HG02588 (cell line): ENCODE measurements around the gene BTBD16.

ENCODE experiments used
- ATAC-seq: cut with Tn5 transposase; IDR thresholded peaks from one replicate; pipeline ENCODE4 v1.9.1; 2021; ENCODE audit warnings: mild to moderate bottlenecking, moderate library complexity; ENCODE audit not compliant: unreplicated experiment

BTBD16 gene

DNA sequence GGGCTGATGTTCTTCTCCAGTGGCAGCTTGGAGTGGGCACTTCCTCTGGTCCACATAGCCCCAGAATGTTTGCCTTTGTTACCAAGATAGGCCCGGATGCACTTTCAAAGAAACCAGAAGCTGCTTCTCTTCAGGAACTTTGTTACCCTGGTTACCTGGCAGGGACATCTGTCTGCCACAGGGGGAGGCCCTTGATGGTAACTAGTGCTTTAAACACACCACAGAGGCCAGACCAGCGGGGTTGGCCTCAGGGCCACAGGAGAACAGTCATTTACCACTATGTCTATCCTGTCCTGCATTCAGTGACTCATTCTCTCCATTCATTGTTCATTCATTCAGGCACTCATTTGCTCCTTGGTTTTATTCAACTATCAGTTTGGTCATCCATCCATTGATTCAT lies 91.5 kb downstream of the BTBD16 start:
- no peak for ATAC-seq

DNA sequence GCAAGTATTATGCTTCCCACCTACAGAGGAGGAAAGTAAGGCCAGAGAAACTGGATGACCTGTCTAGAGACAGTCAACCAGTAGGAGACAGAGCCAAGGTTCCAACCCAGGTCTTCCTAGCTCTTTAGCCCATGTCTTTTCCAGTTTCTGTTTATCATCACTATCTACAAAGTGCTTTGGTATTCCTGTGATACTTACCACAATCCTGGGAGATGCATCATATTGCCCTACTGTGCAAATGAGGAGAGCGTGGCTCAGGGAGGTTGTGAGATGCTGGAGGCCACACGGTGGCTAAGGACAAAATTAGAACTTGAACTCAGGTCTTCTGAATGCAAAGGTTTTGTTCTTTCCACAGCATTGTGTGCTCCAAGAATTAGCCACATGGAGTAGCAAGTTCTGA lies 92.2 kb downstream of the BTBD16 start:
- ATAC-seq = no peak

DNA sequence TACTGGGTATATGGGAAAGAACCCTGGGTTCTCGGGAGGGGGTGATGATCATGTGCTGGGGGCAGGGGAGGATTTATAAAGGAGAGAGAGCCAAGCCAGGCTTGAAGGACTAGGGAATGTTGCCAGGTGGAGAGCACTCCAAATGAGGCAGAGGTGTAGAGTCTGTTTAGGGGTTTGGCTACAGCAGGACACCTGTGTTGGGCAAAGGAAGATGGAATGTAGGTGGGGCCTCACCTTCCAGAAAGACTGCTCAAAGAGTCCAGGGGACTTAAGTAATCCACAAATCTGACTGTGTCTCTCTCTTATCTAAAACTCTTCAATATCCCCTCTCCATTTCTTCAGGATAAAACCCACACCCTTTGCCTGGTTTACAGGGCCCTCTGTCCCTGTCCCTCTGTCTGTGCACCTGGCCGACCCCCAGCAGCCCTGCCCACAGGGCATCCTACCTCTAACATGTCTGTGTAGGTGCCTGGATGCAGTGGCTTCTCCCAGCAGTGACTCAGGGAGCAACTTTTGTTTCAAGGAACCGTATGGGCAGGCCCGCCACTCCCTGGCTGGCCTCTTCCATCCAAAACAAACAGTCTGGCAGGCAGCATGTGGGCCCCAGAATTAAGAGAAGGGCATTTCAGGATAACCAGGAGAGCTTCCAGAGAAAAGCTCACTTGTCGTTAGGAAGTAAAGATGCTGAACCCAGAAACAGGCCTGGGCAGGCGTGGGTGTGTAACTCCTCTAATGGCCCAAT lies 92.8 kb downstream of the BTBD16 start:
- ATAC-seq = no peak

DNA sequence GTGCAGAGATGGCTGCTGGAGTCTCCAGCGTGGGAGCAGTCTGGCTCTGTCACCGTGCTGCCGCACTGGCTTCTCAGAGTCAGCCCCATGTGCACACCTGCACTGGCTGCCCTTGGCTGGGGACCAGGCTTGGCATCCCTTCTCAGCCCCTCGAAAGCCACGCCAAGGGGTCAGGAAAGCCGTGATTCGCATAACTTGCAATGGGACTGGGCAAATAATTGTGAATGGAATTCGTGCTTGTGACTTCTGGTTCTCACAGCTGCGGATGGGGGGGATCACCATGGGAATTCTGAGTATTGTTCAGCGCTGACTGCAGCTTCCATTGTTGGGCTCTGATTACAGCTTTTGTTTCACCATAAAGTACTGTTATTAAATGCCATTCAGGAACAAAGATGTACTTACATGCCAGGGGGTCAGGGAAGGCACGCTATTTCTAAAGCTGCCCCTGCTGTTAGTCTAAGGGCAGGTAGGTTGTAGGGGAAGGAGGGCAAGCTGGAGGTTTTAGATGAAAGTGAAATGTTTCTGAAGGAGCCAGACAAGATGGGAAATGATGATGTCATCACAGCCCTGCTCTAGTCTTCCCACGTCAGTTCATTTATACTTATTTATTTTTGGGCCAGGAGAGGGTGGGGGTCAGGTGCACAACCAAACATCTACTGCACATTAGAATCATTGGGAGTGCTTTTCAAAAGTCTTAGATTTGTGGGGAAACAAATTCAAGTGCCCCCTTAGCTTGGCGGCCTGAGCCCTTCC lies 97.6 kb downstream of the BTBD16 start:
- no peak for ATAC-seq

DNA sequence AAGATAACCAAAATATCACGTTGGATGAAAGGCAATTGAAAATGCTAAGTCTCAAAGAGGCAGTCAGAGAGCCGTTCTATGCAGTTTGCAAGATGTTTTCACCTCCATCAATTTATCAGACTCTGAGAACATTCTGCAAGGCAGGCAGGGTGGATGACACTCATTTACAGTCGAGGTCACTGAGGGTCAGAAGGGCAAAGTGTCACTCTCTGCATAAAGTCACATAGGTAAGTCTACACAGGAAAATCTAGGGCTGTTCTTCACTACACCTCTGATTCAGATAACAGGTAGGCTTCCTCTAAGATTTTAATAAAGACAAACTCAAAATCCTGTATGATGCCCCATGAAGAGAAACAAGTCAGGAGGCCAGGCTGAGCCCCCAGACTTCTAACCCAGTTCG lies 102.0 kb downstream of the BTBD16 start:
- no peak for ATAC-seq

DNA sequence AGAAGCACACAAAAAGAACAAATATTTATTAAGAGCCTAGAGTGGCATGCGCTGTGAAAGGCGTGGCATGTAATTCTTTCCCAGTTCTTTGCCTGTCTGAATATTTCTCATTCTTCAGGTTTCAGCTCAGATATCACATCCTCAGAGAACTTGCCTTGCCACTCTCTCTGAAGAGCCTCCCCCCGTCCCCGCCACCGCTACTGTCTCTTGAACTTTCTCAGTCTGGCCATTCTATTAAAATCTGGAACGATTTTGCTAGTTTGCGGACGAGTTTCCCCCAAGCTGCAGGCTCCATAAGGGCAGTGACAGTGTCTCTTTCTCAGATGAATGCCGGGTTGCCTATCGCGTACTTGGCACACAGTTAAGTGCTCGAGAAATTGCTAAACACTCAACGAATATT lies 102.6 kb downstream of the BTBD16 start:
- no peak for ATAC-seq

DNA sequence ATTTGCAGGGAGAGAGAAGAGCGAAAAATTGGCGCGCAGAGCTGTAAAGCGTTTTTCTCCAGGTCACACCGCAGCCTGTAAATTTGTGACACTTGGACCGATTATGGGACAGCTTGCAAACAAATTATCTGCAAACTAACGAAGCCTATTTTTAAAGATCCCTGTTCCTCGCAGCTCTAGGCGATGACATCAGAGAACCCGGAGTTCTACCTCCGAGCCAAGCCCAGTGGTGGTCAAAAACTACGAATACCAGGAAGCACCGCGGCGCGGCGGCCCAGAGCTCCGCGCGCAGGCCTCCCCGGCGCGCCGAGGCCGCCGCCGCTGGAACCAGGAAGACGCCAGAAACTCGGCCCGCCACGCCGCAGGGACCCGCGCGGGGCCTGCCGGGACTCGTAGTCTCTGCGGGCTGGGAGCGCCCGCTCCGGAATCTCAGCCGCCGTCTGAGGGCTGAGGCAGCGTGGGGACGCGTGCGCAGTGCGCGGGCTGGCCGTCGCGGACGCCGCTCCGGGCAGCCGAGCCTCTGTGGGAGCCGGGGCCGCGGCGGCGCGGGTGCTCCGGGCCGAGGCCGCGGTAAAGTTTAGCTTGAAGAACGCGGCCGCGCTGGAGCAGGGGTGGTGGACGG lies 103.3 kb downstream of the BTBD16 start, which contains the start of gene PLEKHA1:
PLEKHA1 (plus strand) TSS at position 472 of the 622 bp plus-strand sequence. CDS start 18,493 bp downstream, outside the sequence.
- peak; percentile 83 for ATAC-seq

DNA sequence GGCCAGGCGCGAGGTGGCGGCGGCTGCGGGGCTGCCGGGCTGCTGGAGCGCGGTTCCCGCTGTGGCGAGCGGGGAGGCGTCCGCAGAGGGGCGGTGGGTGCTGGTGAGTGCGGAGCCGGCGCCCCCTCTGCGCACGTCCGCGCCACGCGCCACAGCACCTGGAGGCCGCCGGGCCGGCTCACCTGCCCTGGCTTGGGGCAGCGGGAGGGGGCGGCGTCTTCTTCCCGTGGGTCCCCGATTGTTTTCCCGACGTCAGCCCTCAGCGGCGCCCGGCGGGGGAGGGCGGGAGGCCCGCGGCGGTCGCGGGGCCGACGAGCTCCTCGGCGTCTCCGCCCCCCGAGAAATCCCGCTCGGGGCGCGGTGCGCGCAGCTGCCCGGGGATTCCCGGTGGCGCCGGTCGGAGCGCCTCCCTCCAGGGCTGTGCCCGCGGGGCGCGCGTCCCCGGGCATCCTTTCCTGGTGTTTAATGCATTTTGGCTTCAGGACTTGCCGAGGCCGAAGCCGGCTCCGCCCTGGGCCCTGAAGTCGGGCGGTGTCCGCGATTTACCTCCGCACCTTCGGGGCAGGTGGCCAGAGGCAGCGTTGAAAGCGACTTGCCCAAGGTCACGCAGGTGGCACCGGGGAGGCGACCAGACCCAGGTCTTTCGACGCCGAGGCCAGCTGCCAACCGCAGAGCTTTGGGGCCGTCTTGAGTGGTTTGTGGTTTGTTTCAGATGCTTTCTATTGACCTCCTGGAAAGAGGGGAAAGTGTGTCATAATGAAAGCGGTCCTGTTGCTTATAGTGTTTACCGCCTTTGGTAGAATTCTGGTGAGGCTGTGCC lies 104.0 kb downstream of the BTBD16 start:
- peak; percentile 52 for ATAC-seq

DNA sequence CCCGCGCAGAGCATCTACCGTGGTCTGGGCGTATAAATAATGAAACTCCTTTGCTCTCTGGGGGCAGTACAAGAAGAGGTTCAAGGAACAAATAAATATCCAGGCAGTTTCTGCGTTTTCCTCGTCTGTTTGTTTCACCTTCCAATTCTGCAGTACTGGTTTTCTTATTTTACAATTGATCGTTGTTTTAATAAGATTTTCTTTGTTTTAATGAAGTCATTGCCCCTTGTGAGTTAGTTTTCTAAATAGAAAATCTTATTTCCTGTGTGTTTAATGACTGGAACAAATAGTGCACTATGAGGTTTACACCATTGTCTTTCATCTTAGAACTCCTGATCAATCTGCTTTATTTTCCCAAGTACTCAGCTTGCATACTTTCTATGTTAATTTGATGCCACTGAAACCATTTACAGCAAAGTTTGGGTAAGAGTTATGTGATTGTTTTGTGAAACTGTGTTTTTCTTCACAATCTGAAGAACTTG lies 104.6 kb downstream of the BTBD16 start:
- no peak for ATAC-seq

DNA sequence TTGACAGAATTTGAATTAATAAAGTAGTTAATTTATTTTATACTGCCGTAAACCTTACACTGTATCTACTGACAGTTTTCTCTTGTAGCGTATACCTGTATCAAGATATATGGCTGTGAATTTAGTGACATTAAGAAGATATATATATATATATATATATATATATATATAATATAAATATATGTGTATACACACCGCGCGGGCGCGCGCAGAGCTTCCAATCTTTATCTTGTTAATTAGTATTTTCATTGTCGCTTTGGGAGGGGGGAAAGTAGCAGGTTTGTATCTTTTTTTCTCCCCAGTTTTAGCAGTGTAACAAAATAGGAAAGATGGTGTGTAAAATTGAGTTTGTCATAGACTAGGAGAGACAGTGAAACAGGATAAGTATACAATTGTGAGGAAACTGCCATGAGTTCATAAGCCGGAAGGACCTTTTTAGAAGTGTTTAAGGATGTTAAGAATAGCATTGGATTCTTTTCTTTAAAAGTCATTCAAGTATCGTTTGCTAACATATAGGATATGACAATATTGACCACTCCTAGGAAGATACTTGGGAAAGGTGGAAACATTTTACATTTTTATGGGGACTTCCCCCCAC lies 105.4 kb downstream of the BTBD16 start:
- no peak for ATAC-seq

DNA sequence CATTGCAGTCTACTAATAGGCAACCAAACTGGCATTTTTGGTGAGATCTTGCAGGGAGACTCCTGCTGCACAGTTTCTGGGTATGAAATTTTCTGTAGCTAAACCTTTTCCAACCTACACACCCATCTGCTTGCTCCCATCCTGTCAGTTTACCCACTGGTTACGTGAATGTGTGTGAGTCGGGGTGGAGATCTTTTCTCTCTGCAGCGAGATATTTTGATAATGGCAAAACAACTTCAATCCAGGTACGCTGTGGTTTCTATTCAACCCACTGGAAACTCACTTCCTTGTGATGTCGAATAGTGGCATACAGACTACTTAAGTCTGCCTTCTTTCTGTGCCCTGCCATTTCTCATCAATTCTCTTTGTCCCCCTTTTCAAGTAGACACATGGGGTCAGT lies 107.9 kb downstream of the BTBD16 start:
- ATAC-seq = no peak

DNA sequence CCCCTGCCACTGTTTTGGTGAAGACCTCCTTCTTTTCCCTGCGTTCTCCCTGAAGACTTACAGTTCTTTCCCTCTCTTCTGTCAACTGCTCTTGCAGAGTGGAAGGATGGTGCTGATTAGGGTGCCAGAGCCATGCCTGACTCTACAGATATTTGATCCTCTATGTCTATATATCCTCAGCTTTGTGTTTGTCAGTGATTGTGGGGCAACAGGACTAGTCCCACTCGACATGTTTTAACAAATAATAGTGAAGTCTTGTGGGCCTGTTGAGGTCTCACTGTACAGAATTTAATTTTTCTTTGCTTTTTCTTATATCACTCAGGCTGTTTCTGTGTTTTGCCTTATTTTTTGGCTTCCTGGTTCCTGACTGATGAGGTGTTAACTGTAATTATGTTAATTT lies 108.4 kb downstream of the BTBD16 start:
- no peak for ATAC-seq

DNA sequence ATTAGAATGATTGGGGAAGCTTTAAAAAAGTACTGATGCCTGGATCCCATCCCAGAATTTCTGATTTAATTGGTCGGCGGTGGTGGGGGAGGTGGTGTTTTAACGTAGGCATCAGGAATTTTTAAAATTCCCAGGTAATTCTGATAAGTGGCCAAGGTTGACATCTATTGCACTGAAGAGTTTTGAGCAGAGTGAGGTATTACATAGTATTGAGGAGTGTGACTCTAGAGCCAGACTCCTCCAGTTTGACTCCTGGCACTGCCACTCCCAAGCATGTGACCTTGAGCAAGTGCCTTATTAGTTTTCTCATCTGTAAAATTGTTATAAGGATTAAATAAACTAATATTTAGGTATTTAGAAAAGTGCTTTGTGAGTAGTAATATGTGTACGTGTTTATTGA lies 109.6 kb downstream of the BTBD16 start:
- no peak for ATAC-seq

DNA sequence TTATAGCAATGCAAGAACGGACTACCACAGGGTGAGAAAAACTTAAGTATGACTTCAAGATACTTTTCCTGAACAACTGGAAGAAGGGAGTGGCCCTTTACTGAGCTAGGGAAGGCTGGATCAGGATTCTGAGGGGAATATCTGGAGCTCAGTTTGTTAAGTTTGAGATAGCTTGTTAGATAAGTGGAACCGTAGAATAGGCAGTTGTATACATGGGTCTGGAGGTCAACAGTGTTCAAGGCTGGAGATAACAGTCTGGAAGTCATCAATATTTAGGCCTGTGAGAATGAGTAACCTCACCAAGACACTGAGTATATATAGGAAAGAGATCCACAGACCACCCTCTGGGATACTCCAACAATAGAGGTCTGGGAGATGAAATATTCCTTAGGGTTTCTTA lies 110.6 kb downstream of the BTBD16 start:
- no peak for ATAC-seq

DNA sequence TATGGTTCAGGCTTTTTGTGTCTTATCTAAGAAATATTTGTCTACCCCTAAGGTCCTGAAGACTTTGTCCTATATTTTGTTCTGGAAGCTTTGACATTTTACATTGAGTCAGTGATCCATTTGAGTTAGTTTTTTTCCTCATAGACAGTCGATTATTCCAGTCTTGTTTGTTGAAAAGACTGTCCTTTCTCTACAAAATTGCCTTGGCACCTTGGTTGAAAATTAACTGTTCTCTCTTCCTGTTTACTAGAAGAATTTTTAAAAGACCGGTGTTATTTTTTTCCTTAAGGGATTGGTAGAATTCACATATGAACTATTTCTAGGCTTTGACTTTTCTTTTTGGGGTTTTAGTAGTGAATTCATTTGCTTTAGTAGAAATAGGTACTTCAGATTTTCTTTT lies 115.4 kb downstream of the BTBD16 start:
- ATAC-seq = no peak

DNA sequence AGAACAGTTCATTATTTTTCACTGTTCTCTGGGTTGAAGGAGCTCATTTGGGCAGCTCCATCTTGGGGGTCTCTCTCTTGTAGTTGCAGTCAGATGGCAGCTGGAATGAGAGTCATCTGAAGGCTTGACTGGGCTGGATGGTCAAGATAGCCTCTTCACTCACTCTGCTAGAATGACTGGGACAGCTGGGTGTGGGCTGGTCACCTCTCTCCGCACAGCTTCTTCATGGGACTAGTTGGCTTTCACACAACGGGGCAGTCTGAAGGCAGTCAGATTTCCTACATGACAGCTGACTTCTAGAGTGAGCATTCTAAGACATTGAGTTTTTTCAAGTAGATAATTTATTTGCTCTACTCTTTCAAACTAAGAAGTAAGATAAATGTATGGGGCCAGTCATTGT lies 116.5 kb downstream of the BTBD16 start:
- no peak for ATAC-seq
